H7 (cell line): ENCODE data around the gene TGM4. TPM values are rescaled to one million over a fixed set of nuclear protein-coding genes. Genes with fewer than 3 reads are reported as not detected.
"Not testable (repeated sequence)": the region's sequence is repeated elsewhere in the genome, so short reads cannot be mapped to it uniquely, and the experiment has no call there.

Experiments
- DNase-seq: peaks from one replicate; pipeline ENCODE4 v3.0.0; 2012
- H3K27me3 ChIP-seq: 2 replicates; pipeline ENCODE4 v1.6.0; 2011; ENCODE audit warnings: mild to moderate bottlenecking, low read length; ENCODE audit not compliant: control insufficient read depth, insufficient read depth
- H3K36me3 ChIP-seq: replicated peaks from 2 replicates; pipeline ENCODE4 v1.5.1; 2011; ENCODE audit warnings: low read length; ENCODE audit not compliant: control insufficient read depth, insufficient read depth
- H3K4me3 ChIP-seq: 2 replicates; pipeline ENCODE4 v1.5.1; 2011; ENCODE audit warnings: low read depth, mild to moderate bottlenecking, control low read depth, low read length, moderate library complexity; ENCODE audit not compliant: insufficient read depth
- total RNA-seq: library from RNA; depleted of rRNA; stranded (reverse); fragments of >200 nt; shearing (Covaris generic); gene quantifications from 2 replicates; pipeline ENCODE4 v1.2.3, GENCODE V29; 2014; rRNA removed

Gene TGM4
- total RNA-seq = 0.11 TPM in 1 of 2 replicates, not detected in the other

GRCh38 chr3:44874308-44874707 lies at the start of gene TGM4:
TGM4 (plus strand) TSS chr3:44874608; CDS start chr3:44874679, 71 bp downstream.
- Histone ChIP-seq H3K36me3 (no peaks in the 10 kb centered on the region), H3K27me3 (no peaks in the 10 kb centered on the region), H3K4me3 (no peak within 1 kb of the TSS)
- DNase-seq = no peak

DNA sequence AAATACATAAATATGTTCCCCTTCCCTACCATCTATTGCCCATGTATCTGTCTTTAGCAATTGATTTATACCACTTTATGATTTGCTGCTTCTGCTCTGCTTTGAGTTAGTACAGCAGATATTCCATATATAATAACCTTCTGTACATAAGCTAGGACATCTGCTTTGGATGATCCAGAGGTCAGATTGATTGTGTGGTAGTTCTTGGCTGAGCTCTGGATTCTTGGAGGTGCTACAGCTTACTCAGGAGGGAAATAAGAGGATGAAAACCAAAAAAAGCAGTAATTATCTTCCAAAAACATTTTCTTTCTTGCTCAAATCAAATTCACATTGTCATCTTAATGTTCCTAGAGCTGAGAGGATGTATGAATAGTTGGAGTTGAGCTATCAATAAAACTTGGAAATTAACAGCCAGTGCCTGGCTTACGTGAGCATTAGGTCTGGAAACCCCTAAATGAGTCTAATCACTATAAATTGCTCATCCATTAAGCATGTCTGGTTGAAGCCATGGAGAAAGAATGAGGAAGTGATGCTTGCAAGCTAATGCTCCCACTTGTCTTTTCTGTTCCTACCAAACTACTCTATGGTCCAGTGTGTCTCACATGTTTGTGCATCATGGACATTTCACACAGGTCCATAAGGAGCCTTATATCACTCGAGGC lies 49.0 kb upstream of the TGM4 start:
- Histone ChIP-seq H3K4me3 (no peak overlapping the region), H3K27me3 (no peaks in the 10 kb centered on the region), H3K36me3 (peaks cover 10% of the 10 kb centered on the region)
- no peak for DNase-seq

DNA sequence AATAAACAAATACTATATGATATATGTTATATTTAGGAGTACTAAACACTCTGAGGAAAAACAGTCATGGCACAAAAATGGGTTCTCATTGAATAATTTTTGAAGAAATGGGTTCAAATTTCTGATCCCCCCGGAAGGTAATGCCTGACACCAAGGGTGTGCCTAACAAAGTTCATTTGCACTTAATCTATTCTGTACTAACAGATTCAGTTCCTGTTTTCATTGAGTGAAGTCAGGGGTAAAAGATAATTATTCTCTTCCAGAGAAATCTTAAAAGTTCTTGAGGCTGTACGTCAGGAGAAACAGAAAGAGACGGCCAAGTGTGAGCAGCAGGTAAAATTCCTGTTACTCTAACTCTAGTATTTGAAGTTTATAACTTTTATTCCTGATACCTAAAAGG lies 47.2 kb upstream of the TGM4 start:
- Histone ChIP-seq H3K4me3 (no peak overlapping the region), H3K27me3 (no peaks in the 10 kb centered on the region), H3K36me3 (peaks cover 12% of the 10 kb centered on the region)
- DNase-seq = no peak

DNA sequence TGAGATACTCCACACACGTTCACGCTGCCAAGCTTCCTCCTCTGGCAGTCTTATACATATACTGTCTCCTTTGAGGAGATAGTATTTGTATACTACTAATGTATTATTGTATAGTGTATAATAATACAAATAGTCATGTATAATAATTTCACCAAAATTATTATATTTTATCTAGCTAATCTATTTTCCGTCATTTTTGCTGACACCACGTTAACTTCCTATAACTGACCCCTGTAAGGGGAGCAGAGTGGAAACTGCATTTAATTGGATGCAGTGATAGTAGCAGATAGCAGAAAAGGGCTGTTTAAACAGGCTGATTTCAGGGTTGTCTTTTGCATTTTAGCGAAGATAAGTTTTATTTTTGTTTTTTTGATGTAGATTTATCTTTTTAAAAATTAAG lies 43.2 kb upstream of the TGM4 start:
- no peak for DNase-seq
- no peak overlapping the region for H3K4me3 ChIP-seq
- H3K27me3 ChIP-seq = no peaks in the 10 kb centered on the region
- H3K36me3 ChIP-seq = peaks cover 8% of the 10 kb centered on the region

DNA sequence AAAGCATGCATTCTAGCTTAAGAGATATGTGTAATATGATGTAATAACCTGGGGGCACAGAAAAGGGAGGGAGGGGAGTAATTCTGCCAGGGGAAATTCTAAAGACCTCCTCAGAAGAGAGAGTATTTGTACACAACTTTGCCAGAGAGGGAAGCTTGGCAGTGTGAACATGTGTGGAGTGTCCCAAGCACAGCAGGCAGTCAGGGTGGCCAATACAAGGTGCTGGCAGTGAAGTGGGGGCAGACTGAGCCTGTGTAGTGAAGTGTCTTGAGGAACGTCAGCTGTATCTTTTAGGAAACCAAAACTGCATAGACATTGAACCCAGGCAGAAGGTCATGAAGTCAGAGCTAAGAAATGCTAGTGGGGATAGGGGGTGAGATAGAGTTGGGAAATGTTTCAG lies 42.4 kb upstream of the TGM4 start:
- no peak for DNase-seq
- H3K36me3 ChIP-seq = peaks cover 9% of the 10 kb centered on the region
- no peaks in the 10 kb centered on the region for H3K27me3 ChIP-seq
- H3K4me3 ChIP-seq = no peak overlapping the region

GRCh38 chr3:44832965-44833364 lies 41.4 kb upstream of the TGM4 start:
- no peaks in the 10 kb centered on the region for H3K27me3 ChIP-seq
- H3K4me3 ChIP-seq = no peak overlapping the region
- no peak for DNase-seq
- H3K36me3 ChIP-seq = peaks cover 11% of the 10 kb centered on the region

- H3K27me3 ChIP-seq = no peaks in the 10 kb centered on the region
- no peak for DNase-seq
- no peak overlapping the region for H3K4me3 ChIP-seq
- peaks cover 10% of the 10 kb centered on the region for H3K36me3 ChIP-seq
Observed at GRCh38 chr3:44833394-44833793, 41.0 kb upstream of the TGM4 start.

DNA sequence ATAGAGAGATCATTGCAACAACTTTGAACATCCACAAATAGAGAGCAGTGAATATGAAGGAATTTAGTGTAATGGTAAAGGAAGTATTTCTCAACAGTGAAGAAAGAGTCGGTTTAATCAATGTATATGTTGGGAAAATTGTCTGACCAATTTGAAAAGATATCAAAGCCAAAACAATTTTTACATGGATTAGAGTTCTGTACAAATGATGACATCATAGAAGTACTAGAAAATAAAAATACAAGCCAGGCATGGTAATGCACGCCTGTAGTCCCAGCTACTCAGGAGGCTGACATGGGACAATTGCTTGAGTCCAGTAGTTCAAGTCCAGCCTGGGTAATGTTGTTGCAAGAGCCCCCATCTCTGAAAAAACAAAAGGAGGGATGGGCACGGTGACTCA lies 38.7 kb upstream of the TGM4 start:
- H3K36me3 ChIP-seq = peaks cover 14% of the 10 kb centered on the region
- no peak overlapping the region for H3K4me3 ChIP-seq
- DNase-seq = no peak
- H3K27me3 ChIP-seq = no peaks in the 10 kb centered on the region

DNA sequence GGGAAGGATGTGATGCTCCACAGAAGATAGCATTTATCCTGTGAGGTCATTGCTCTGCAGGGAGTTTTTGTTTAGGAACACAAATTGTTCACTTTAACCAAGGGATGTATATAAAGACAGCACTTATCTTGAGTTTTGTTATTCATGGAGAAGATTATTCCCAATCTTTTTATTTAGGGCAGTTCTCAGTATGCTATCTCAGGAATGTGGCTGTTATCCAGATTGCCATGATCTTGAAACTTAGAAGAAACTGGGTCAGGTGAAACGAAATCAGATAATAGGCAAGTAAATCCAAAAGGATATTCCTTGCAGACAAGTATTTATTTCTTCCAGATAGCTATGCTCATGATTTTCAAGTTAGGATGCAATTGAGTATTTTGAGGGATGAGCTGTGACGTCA lies 32.0 kb upstream of the TGM4 start:
- Histone ChIP-seq H3K36me3 (peaks cover 27% of the 10 kb centered on the region), H3K4me3 (no peak overlapping the region), H3K27me3 (no peaks in the 10 kb centered on the region)
- DNase-seq = no peak

DNA sequence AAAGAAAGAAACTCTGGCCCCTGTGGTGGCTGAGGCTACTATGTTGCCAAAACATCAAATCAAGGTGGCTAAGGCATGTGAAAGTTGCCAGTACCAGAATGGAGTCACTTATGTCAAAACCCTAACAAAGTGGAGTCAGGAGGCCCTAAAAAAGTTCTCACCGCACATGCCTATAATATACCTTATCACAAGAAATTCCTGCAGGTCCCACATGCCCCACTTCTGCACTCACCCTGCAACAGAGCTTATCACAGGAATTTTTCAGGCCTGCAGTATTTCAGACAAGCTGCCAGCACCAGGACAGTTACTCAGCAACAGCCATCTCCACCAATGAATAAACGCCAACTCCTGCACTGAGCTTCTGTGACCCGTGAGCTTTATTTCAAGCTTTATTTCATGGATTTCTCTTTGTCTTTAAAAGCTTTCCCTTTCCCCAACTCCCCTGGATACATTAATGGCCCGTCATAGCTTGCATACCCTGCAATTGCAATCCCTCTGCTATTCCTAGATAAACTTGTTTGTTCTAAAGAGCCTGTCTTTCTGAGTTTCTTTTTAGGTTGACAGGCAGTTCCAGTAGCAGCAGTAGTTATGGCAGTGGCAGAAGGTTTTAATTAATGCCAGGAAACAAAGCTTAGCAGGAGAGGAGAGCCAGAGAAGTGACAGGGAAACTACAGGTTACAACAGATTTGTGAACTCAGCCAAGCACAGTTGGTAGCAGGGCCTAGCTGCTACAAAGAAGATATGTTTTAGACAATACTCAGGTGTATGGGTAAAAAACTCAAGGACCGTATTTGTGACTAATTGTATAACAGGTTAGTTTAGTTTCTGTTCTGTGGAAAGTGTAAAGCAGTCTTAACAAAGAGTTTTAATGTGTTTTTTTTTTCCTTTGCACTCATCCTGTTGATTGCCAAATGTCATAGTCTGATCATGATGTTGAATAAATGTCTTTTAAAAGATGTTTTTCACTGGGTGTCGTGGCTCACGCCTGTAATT lies 28.6 kb upstream of the TGM4 start:
- H3K36me3 ChIP-seq = peaks cover 16% of the 10 kb centered on the region
- H3K4me3 ChIP-seq = no peak overlapping the region
- DNase-seq = no peak
- no peaks in the 10 kb centered on the region for H3K27me3 ChIP-seq

- H3K27me3 ChIP-seq = no peaks in the 10 kb centered on the region
- DNase-seq = no peak
- no peak overlapping the region for H3K4me3 ChIP-seq
- peaks cover 11% of the 10 kb centered on the region for H3K36me3 ChIP-seq
Observed at GRCh38 chr3:44848634-44849033, 25.8 kb upstream of the TGM4 start.

- not testable (repeated sequence) for H3K27me3 ChIP-seq, H3K4me3 ChIP-seq, H3K36me3 ChIP-seq, DNase-seq
Observed at GRCh38 chr3:44856663-44857062, 17.7 kb upstream of the TGM4 start.

- no peaks in the 10 kb centered on the region for H3K27me3 ChIP-seq
- no peak for DNase-seq
- no peak overlapping the region for H3K4me3 ChIP-seq
- H3K36me3 ChIP-seq = no peaks in the 10 kb centered on the region
Observed at GRCh38 chr3:44860117-44860516, 14.3 kb upstream of the TGM4 start.

- peak; percentile 98 for DNase-seq
- H3K27me3 ChIP-seq = no peaks in the 10 kb centered on the region
- H3K36me3 ChIP-seq = no peaks in the 10 kb centered on the region
- H3K4me3 ChIP-seq = peak within 1 kb of the TSS; percentile 68
Observed at GRCh38 chr3:44861412-44862225, 12.8 kb upstream of the TGM4 start, which contains the start of gene TMEM42. TMEM42 (plus strand) TSS chr3:44861912; CDS start chr3:44861925, 13 bp downstream.
